H1 (cell line): ENCODE results near the gene KCNK7. TPM values are rescaled to one million over a fixed set of nuclear protein-coding genes. Genes with fewer than 3 reads are reported as not detected.

Source experiments
- CTCF ChIA-PET: fragments of 300-600 bp; sonication (Branson Sonifier 250); formaldehyde crosslinking; loops from one replicate; lab custom pipeline; 2021; ENCODE audit not compliant: partially characterized antibody; lab: Charles Lee
- POLR2A ChIA-PET: fragments of 300-600 bp; sonication (Branson Sonifier 250); formaldehyde crosslinking; loops from one replicate; lab custom pipeline; 2021; ENCODE audit warnings: inconsistent platforms; ENCODE audit not compliant: partially characterized antibody; lab: Charles Lee
- DNase-seq, 2 experiments: peaks; one replicate each; pipeline versions ENCODE4 v3.0.0 to v3.0.0-alpha.2; 2010 to 2022; ENCODE audit warnings: low spot score in 2 of 2, low read depth in 1 of 2, mixed read lengths in 1 of 2
- FAIRE-seq: peaks from 2 replicates; lab custom pipeline; 2011; peaks lifted over from hg19 to GRCh38; lab: Jason Lieb, UNC
- H2AFZ ChIP-seq: 2 replicates; pipeline ENCODE4 v1.8.1; 2012; ENCODE audit warnings: low read length, inconsistent platforms
- H2AK5ac ChIP-seq: 2 replicates; pipeline ENCODE4 v1.6.1; 2013; ENCODE audit warnings: low read depth, low read length
- H2BK120ac ChIP-seq: replicated peaks from 2 replicates; pipeline ENCODE3; 2013; ENCODE audit warnings: low read depth, low read length, inconsistent platforms
- H2BK12ac ChIP-seq: 2 replicates; pipeline ENCODE4 v1.6.1; 2013; ENCODE audit warnings: low read depth, low read length
- H2BK15ac ChIP-seq: 2 replicates; pipeline ENCODE4 v1.6.1; 2013; ENCODE audit warnings: low read length
- H2BK20ac ChIP-seq: 2 replicates; pipeline ENCODE4 v1.6.1; 2013; ENCODE audit warnings: low read length
- H2BK5ac ChIP-seq: 2 replicates; pipeline ENCODE4 v1.6.1; 2013; ENCODE audit warnings: low read depth, low read length
- H3K14ac ChIP-seq: 2 replicates; pipeline ENCODE4 v1.6.1; 2013; ENCODE audit warnings: inconsistent platforms; ENCODE audit not compliant: insufficient read length
- H3K18ac ChIP-seq: 2 replicates; pipeline ENCODE4 v1.6.1; 2013; ENCODE audit warnings: low read length; ENCODE audit errors: extremely low read depth
- H3K23ac ChIP-seq: 2 replicates; pipeline ENCODE4 v1.6.1; 2013; ENCODE audit warnings: inconsistent platforms; ENCODE audit not compliant: insufficient read length
- H3K23me2 ChIP-seq: 2 replicates; pipeline ENCODE4 v1.6.1; 2013; ENCODE audit warnings: low read depth, low read length
- H3K27ac ChIP-seq: 2 replicates; pipeline ENCODE4 v1.6.1; 2011; ENCODE audit warnings: low read depth, low read length, inconsistent platforms
- H3K27me3 ChIP-seq, 4 experiments: replicated peaks in 1 of 4; 1 replicate in 1 of 4; 2 replicates in 3 of 4; pipeline versions ENCODE4 v1.6.1 to v1.8.1; 2011 to 2013; ENCODE audit warnings: low read length in 3 of 4, mild to moderate bottlenecking in 3 of 4, inconsistent platforms in 2 of 4, mixed read lengths in 2 of 4, moderate library complexity in 1 of 4; ENCODE audit not compliant: control insufficient read depth in 3 of 4, insufficient read depth in 3 of 4; ENCODE audit errors: extremely low read depth in 1 of 4
- H3K36me3 ChIP-seq, 4 experiments: 2 replicates each; pipeline versions ENCODE4 v1.6.1 to v1.8.1; 2011 to 2013; ENCODE audit warnings: mild to moderate bottlenecking in 4 of 4, low read length in 3 of 4, moderate library complexity in 2 of 4, control low read depth in 1 of 4, inconsistent platforms in 1 of 4; ENCODE audit not compliant: insufficient read depth in 4 of 4, control insufficient read depth in 2 of 4
- H3K4ac ChIP-seq: replicated peaks from 2 replicates; pipeline ENCODE3; 2013; ENCODE audit warnings: low read length, low read depth, mixed read lengths, inconsistent platforms; ENCODE audit not compliant: insufficient read length
- H3K4me1 ChIP-seq, 4 experiments: replicated peaks in 1 of 4; 1 replicate in 1 of 4; 2 replicates in 3 of 4; pipeline versions ENCODE4 v1.6.1 to v1.8.1; 2011 to 2013; ENCODE audit warnings: low read length in 3 of 4, inconsistent platforms in 2 of 4, mixed read lengths in 1 of 4; ENCODE audit not compliant: insufficient read depth in 4 of 4, control insufficient read depth in 3 of 4
- H3K4me2 ChIP-seq, 2 experiments: 2 replicates each; pipeline versions ENCODE4 v1.6.1 to v1.8.1; 2011 to 2013; ENCODE audit warnings: low read depth in 2 of 2, low read length in 2 of 2, control low read depth in 1 of 2, inconsistent platforms in 1 of 2, mild to moderate bottlenecking in 1 of 2; ENCODE audit not compliant: insufficient read depth in 1 of 2
- H3K4me3 ChIP-seq, 4 experiments: fragments of 200-600, 300-600 bp in 1 of 4; sonication (generic), shearing (Covaris generic), sonication (Bioruptor Twin) in 1 of 4; 2 replicates each; pipeline versions ENCODE4 v1.5.1 to v1.8.1; 2011 to 2016; ENCODE audit warnings: low read length in 4 of 4, low read depth in 3 of 4, control low read depth in 2 of 4, inconsistent platforms in 2 of 4, mild to moderate bottlenecking in 2 of 4, mixed read lengths in 1 of 4, moderate library complexity in 1 of 4; ENCODE audit not compliant: insufficient read depth in 2 of 4; ENCODE audit errors: extremely low read depth in 1 of 4
- H3K56ac ChIP-seq: replicated peaks from 2 replicates; pipeline ENCODE3; 2013; ENCODE audit warnings: low read depth, mild to moderate bottlenecking, mixed read lengths, low read length, inconsistent platforms; ENCODE audit not compliant: insufficient read length
- H3K79me1 ChIP-seq: 2 replicates; pipeline ENCODE4 v1.6.1; 2013; ENCODE audit warnings: low read depth, low read length, control low read depth
- H3K79me2 ChIP-seq, 2 experiments: 2 replicates each; pipeline versions ENCODE4 v1.6.1 to v1.8.1; 2012 to 2013; ENCODE audit warnings: low read length in 2 of 2, mild to moderate bottlenecking in 2 of 2, inconsistent platforms in 1 of 2; ENCODE audit not compliant: insufficient read depth in 2 of 2, control insufficient read depth in 1 of 2
- H3K9ac ChIP-seq, 4 experiments: replicated peaks in 1 of 4; 1 replicate in 1 of 4; 2 replicates in 3 of 4; pipeline versions ENCODE4 v1.6.1 to v1.8.1; 2011 to 2013; ENCODE audit warnings: low read depth in 3 of 4, low read length in 3 of 4, control low read depth in 2 of 4, mild to moderate bottlenecking in 2 of 4, moderate library complexity in 2 of 4, inconsistent platforms in 1 of 4; ENCODE audit errors: extremely low read depth in 1 of 4
- H3K9me3 ChIP-seq, 2 experiments: 2 replicates each; pipeline versions ENCODE4 v1.6.1 to v1.8.1; 2012 to 2013; ENCODE audit warnings: mild to moderate bottlenecking in 2 of 2, moderate library complexity in 2 of 2, control low read depth in 1 of 2, inconsistent platforms in 1 of 2, low read depth in 1 of 2, low read length in 1 of 2, mixed read lengths in 1 of 2; ENCODE audit not compliant: insufficient read depth in 2 of 2
- H4K20me1 ChIP-seq, 2 experiments: replicated peaks in 1 of 2; 2 replicates each; pipeline versions ENCODE3 to v1.8.1; 2011 to 2013; ENCODE audit warnings: inconsistent platforms in 2 of 2, low read length in 2 of 2, mild to moderate bottlenecking in 1 of 2; ENCODE audit not compliant: insufficient read depth in 2 of 2, control insufficient read depth in 1 of 2
- H4K5ac ChIP-seq: 2 replicates; pipeline ENCODE4 v1.6.1; 2013; ENCODE audit warnings: low read length, low read depth, mixed read lengths, inconsistent platforms; ENCODE audit not compliant: insufficient read length
- H4K8ac ChIP-seq: 2 replicates; pipeline ENCODE4 v1.8.0; 2013; ENCODE audit warnings: mild to moderate bottlenecking, moderate library complexity, low read length, inconsistent platforms; ENCODE audit not compliant: insufficient read depth; ENCODE audit errors: extremely low read depth
- H4K91ac ChIP-seq: replicated peaks from 2 replicates; pipeline ENCODE3; 2013; ENCODE audit warnings: low read length, mixed read lengths, inconsistent platforms; ENCODE audit not compliant: insufficient read length
- ASH2L ChIP-seq: fragments of 200-600, 300-600 bp; sonication (generic); IDR thresholded peaks from one replicate; pipeline ENCODE4 v1.7.1; 2017; ENCODE audit warnings: low read length
- BACH1 ChIP-seq: IDR thresholded peaks from 2 replicates; pipeline ENCODE4 v1.6.1; 2012; ENCODE audit warnings: low read length, improper control_type of control experiment
- CBX5 ChIP-seq: fragments of 300-800, 300-1000 bp; sonication (generic); IDR thresholded peaks from 2 replicates; pipeline ENCODE4 v1.7.1; 2016; ENCODE audit warnings: antibody characterized with exemption, low read length, low read depth
- CHD2 ChIP-seq: IDR thresholded peaks from 2 replicates; pipeline ENCODE4 v1.6.1; 2012; ENCODE audit warnings: low read length, improper control_type of control experiment
- EP300 ChIP-seq, 2 experiments: IDR thresholded peaks; 1 replicate in 1 of 2; 2 replicates in 1 of 2; pipeline ENCODE4 v1.6.1; 2011 to 2012; ENCODE audit warnings: low read depth in 2 of 2, low read length in 2 of 2, mild to moderate bottlenecking in 2 of 2, borderline replicate concordance in 1 of 2, inconsistent platforms in 1 of 2, moderate library complexity in 1 of 2
- POLR2A ChIP-seq, 2 experiments: IDR thresholded peaks; 1 replicate in 1 of 2; 2 replicates in 1 of 2; pipeline ENCODE4 v1.6.1; 2011; ENCODE audit warnings: low read depth in 2 of 2, low read length in 2 of 2, mild to moderate bottlenecking in 2 of 2; ENCODE audit errors: control extremely low read depth in 1 of 2
- RAD21 ChIP-seq, 2 experiments: IDR thresholded peaks in 1 of 2; conservative IDR thresholded peaks in 1 of 2; 2 replicates each; pipeline ENCODE4 v1.6.1; 2011; ENCODE audit warnings: low read depth in 2 of 2, low read length in 2 of 2, improper control_type of control experiment in 1 of 2, inconsistent platforms in 1 of 2, mild to moderate bottlenecking in 1 of 2, moderate library complexity in 1 of 2
- SAP30 ChIP-seq: fragments of 300-600 bp; sonication (generic); IDR thresholded peaks from 2 replicates; pipeline ENCODE4 v1.7.1; 2012; ENCODE audit warnings: low read length, moderate library complexity, mild to moderate bottlenecking, inconsistent platforms; ENCODE audit not compliant: insufficient read depth, insufficient replicate concordance
- SIRT6 ChIP-seq: IDR thresholded peaks from one replicate; pipeline ENCODE4 v1.7.1; 2012; ENCODE audit warnings: low read length, inconsistent platforms
- YY1 ChIP-seq: IDR thresholded peaks from 2 replicates; pipeline ENCODE4 v1.6.1; 2011; ENCODE audit warnings: low read depth, mild to moderate bottlenecking, low read length
- WGBS, 2 experiments: shearing (Covaris generic) in 1 of 2; methylation state at CpG; one replicate each; pipeline versions ENCODE4 v1.1.6 to v1.1.7; 2013 to 2015; ENCODE audit warnings: low lambda C conversion rate in 2 of 2, mixed read lengths in 2 of 2, inconsistent platforms in 1 of 2, low coverage in 1 of 2, missing lambda C conversion rate in 1 of 2; ENCODE audit not compliant: insufficient replicate concordance in 2 of 2, insufficient coverage in 1 of 2, insufficient read length in 1 of 2; ENCODE audit errors: extremely low coverage in 1 of 2, missing lambda C conversion rate in 1 of 2; 5-methylcytosine and 5-hydroxymethylcytosine counted together
- polyA plus RNA-seq, 7 experiments: library from polyadenylated mRNA; depleted of rRNA in 3 of 7; stranded (reverse) in 5 of 7; unstranded in 2 of 7; fragments of >200 nt in 5 of 7; fragments of 200-250 nt in 2 of 7; gene quantifications; 1 replicate in 5 of 7; 2 replicates in 1 of 7; 4 replicates in 1 of 7; pipeline versions ENCODE4 v1.2.1 to v1.2.3, GENCODE V29; 2011 to 2013; ENCODE audit warnings: missing spikeins in 2 of 7, mixed read lengths in 2 of 7
- total RNA-seq: library from RNA; stranded (reverse); fragmentation: NEBNext Ultra II Directional; extraction: Animal tissue kit (Norgen Biotek cat#: 25700); gene quantifications from 2 replicates; pipeline ENCODE4 v1.2.1, GENCODE V29; 2021
- TF ChIP-seq, protein P1 (sequence below): IDR thresholded peaks from 2 replicates; pipeline ENCODE4 v1.6.1; 2012; ENCODE audit warnings: low read length, inconsistent platforms

The KCNK7 gene
- total and polyA plus RNA-seq, 2 of the 8 experiments (the other 6 are each of a cell fraction or from before 2014, with no cell fraction given): 0.74 to 1.0 TPM

DNA sequence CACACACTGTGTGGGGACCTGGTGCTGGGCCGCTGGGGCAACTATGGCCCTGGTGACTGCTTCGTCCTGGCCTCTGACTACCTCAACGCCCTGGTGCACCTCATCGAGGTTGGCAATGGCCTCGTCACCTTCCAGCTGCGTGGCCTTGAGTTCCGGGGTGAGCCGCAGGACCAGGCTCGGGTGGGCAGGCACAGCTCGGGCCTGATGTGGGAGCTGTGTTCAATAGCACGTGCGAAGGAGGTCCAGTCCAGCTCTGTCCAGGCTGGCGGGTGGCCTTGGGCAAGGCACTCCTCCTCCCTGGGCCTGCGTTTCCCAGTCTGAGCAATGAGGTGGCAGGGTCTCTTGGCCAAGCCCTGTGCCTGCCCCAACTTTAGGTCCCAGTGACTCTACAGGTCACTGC, 34.0 kb upstream of the KCNK7 start:
- FAIRE-seq (no peak), DNase-seq (no peak)
- no peak for TF ChIP-seq CBX5
- no peak for TF ChIP-seq CHD2
- no peak for TF ChIP-seq RAD21 (IDR thresholded peaks at IDR 0.05 in 1 of 2, conservative IDR thresholded peaks at IDR 0.05 in 1 of 2; ENCODE audit: low read depth in 2 of 2, low read length in 2 of 2)
- TF ChIP-seq SIRT6: no peak
- no peak for TF ChIP-seq SAP30
- TF ChIP-seq, protein P1, sequence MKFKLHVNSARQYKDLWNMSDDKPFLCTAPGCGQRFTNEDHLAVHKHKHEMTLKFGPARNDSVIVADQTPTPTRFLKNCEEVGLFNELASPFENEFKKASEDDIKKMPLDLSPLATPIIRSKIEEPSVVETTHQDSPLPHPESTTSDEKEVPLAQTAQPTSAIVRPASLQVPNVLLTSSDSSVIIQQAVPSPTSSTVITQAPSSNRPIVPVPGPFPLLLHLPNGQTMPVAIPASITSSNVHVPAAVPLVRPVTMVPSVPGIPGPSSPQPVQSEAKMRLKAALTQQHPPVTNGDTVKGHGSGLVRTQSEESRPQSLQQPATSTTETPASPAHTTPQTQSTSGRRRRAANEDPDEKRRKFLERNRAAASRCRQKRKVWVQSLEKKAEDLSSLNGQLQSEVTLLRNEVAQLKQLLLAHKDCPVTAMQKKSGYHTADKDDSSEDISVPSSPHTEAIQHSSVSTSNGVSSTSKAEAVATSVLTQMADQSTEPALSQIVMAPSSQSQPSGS: no peak
- no peak for TF ChIP-seq BACH1
- no peak for TF ChIP-seq POLR2A (IDR thresholded peaks at IDR 0.05; ENCODE audit: control extremely low read depth in 1 of 2, low read depth in 2 of 2, low read length in 2 of 2)
- no peak for TF ChIP-seq ASH2L
- no peak for TF ChIP-seq EP300 (IDR thresholded peaks at IDR 0.05; ENCODE audit: borderline replicate concordance in 1 of 2, low read depth in 2 of 2, low read length in 2 of 2)
- TF ChIP-seq YY1: no peak
- H4K5ac ChIP-seq: no peak overlapping the region
- H3K4me1 ChIP-seq: no peaks in the 10 kb centered on the region
- H2BK5ac ChIP-seq: no peak overlapping the region
- H3K4me3 ChIP-seq: no peak overlapping the region
- POLR2A ChIA-PET: interaction anchor here (2.0 to 2.8 kb wide), 3 partner anchors 9 to 28 kb away, joined by 5 to 14 read pairs (median 7); partner anchors contain the start of gene SIPA1
- H3K4me2 ChIP-seq: no peak overlapping the region
- H2AFZ ChIP-seq: no peak overlapping the region
- CTCF ChIA-PET: interaction anchor here (0.6 to 1.3 kb wide), 4 partner anchors 8 to 260 kb away, joined by 3 to 4 read pairs (median 3); no protein-coding TSS in a partner anchor
- no peak overlapping the region for H4K8ac ChIP-seq
- H3K9me3 ChIP-seq: no peaks in the 10 kb centered on the region
- H4K20me1 ChIP-seq: peaks cover 0 to 30% of the 10 kb centered on the region in 2 experiments
- 96% methylated on average over 12 of the region's 14 CpGs; no CpG with 5 or more reads in 1 of the 2 experiments for WGBS, 2 experiments
- H3K23me2 ChIP-seq: no peaks in the 10 kb centered on the region
- H4K91ac ChIP-seq: no peak overlapping the region
- H3K9ac ChIP-seq: no peak overlapping the region
- peaks cover 2% of the 10 kb centered on the region; the same call in 1 of the 2 replicates for H3K79me1 ChIP-seq
- H2BK12ac ChIP-seq: no peak overlapping the region
- H3K18ac ChIP-seq: no peak overlapping the region
- H2BK20ac ChIP-seq: no peak overlapping the region
- H3K36me3 ChIP-seq: peaks cover 23 to 50% (median 42%) of the 10 kb centered on the region in 4 experiments; a peak in 7 of 8 replicates
- H3K56ac ChIP-seq: no peak overlapping the region
- no peak overlapping the region for H3K23ac ChIP-seq
- no peak overlapping the region for H2AK5ac ChIP-seq
- no peak overlapping the region for H3K14ac ChIP-seq
- no peak overlapping the region for H2BK15ac ChIP-seq
- no peaks in the 10 kb centered on the region for H3K27me3 ChIP-seq
- no peak overlapping the region for H3K27ac ChIP-seq
- H3K4ac ChIP-seq: no peak overlapping the region
- H3K79me2 ChIP-seq: no peaks in the 10 kb centered on the region
- H2BK120ac ChIP-seq: no peak overlapping the region
